OCI-LY3 (cell line): Measurements from ENCODE around the gene NSRP1.

Experiments
- H2AFZ ChIP-seq: fragments of 200-600, 300-600 bp; shearing (Covaris generic); 2 replicates; pipeline ENCODE4 v1.6.0; 2014; ENCODE audit warnings: antibody characterized with exemption, low read depth, low read length
- H3K27ac ChIP-seq: fragments of 200-600, 300-600 bp; sonication (generic); 2 replicates; pipeline ENCODE4 v1.5.1; 2014; ENCODE audit warnings: mild to moderate bottlenecking, low read length, moderate library complexity, mixed read lengths
- H3K27me3 ChIP-seq: fragments of 200-600, 300-600 bp; sonication (generic); 2 replicates; pipeline ENCODE4 v1.6.1; 2014; ENCODE audit warnings: low read depth, low read length, mixed read lengths
- H3K36me3 ChIP-seq: fragments of 200-600, 300-600 bp; sonication (generic); replicated peaks from 2 replicates; pipeline ENCODE3; 2014; ENCODE audit warnings: low read depth, low read length, mixed read lengths
- H3K4me1 ChIP-seq: fragments of 300-600, 200-600 bp; sonication (generic); 2 replicates; pipeline ENCODE4 v1.6.1; 2014; ENCODE audit warnings: low read length, mixed read lengths
- H3K4me2 ChIP-seq: fragments of 200-600, 300-600 bp; sonication (generic); 2 replicates; pipeline ENCODE4 v1.6.1; 2014; ENCODE audit warnings: low read length, mixed read lengths
- H3K4me3 ChIP-seq: fragments of 300-600, 200-600 bp; sonication (generic); 2 replicates; pipeline ENCODE4 v1.5.1; 2014; ENCODE audit warnings: antibody characterized with exemption, mild to moderate bottlenecking, low read length, moderate library complexity
- H3K79me2 ChIP-seq: fragments of 300-600, 200-600 bp; shearing (Covaris generic); 2 replicates; pipeline ENCODE4 v1.6.1; 2014; ENCODE audit warnings: mild to moderate bottlenecking, low read length, mixed read lengths
- H3K9ac ChIP-seq: fragments of 300-600, 200-600 bp; shearing (Covaris generic); 2 replicates; pipeline ENCODE4 v1.6.0; 2014; ENCODE audit warnings: mild to moderate bottlenecking, low read length, moderate library complexity
- H3K9me3 ChIP-seq: fragments of 200-600, 300-600 bp; shearing (Covaris generic); 2 replicates; pipeline ENCODE4 v1.6.1; 2014; ENCODE audit warnings: low read length, mixed read lengths; ENCODE audit not compliant: insufficient read depth
- H4K20me1 ChIP-seq: fragments of 200-600, 300-600 bp; sonication (generic); 2 replicates; pipeline ENCODE4 v1.6.1; 2016; ENCODE audit warnings: low read length, mixed read lengths; ENCODE audit not compliant: insufficient read depth
- EZH2phosphoT487 ChIP-seq: fragments of 200-600 bp; shearing (Covaris generic); IDR thresholded peaks from 2 replicates; pipeline ENCODE4 v1.6.1; 2018; ENCODE audit warnings: antibody characterized with exemption, mixed run types, low read depth
- TF ChIP-seq, protein P1 (sequence below): fragments of 200-600, 300-600 bp; sonication (generic); IDR thresholded peaks from 2 replicates; pipeline ENCODE4 v1.5.1; 2014; ENCODE audit warnings: antibody characterized with exemption, low read length, low read depth

Gene NSRP1

DNA sequence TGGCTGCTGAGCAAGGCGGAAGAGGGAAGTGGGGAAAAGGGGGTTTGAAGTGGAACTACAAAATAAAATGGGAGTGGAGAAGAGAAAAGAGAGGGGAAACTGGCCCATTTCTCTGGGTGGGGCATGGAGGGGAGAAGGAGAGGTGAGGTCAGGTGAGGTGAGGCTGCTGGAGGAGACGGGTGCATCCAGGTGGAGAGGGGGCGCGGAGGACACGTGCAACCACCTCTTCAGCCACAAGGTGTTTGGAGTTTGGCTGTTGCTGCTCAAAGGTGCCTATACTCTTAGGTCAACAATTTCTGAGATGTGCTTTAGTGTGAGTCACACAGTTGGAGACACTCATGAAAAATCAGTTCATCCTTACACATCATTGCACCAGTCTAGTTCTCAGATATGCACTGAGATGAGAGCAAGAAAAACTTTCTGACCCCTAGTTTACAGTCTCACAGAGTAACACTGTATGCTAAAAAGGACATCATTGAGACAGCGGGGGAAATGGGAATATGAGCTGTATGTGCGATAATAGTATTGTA, 114.0 kb downstream of the NSRP1 start:
- H2AFZ ChIP-seq = no peak overlapping the region
- no peaks in the 10 kb centered on the region for H4K20me1 ChIP-seq
- H3K79me2 ChIP-seq = no peaks in the 10 kb centered on the region
- no peak overlapping the region for H3K4me2 ChIP-seq
- no peaks in the 10 kb centered on the region for H3K9me3 ChIP-seq
- no peak for TF ChIP-seq EZH2phosphoT487
- TF ChIP-seq, protein P1, sequence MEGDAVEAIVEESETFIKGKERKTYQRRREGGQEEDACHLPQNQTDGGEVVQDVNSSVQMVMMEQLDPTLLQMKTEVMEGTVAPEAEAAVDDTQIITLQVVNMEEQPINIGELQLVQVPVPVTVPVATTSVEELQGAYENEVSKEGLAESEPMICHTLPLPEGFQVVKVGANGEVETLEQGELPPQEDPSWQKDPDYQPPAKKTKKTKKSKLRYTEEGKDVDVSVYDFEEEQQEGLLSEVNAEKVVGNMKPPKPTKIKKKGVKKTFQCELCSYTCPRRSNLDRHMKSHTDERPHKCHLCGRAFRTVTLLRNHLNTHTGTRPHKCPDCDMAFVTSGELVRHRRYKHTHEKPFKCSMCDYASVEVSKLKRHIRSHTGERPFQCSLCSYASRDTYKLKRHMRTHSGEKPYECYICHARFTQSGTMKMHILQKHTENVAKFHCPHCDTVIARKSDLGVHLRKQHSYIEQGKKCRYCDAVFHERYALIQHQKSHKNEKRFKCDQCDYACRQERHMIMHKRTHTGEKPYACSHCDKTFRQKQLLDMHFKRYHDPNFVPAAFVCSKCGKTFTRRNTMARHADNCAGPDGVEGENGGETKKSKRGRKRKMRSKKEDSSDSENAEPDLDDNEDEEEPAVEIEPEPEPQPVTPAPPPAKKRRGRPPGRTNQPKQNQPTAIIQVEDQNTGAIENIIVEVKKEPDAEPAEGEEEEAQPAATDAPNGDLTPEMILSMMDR = no peak
- peaks cover 62% of the 10 kb centered on the region for H3K27me3 ChIP-seq
- H3K36me3 ChIP-seq = no peaks in the 10 kb centered on the region
- H3K4me3 ChIP-seq = no peak overlapping the region
- H3K27ac ChIP-seq = no peak overlapping the region
- peaks cover 6% of the 10 kb centered on the region; the same call in 1 of the 2 replicates for H3K4me1 ChIP-seq
- no peak overlapping the region for H3K9ac ChIP-seq

DNA sequence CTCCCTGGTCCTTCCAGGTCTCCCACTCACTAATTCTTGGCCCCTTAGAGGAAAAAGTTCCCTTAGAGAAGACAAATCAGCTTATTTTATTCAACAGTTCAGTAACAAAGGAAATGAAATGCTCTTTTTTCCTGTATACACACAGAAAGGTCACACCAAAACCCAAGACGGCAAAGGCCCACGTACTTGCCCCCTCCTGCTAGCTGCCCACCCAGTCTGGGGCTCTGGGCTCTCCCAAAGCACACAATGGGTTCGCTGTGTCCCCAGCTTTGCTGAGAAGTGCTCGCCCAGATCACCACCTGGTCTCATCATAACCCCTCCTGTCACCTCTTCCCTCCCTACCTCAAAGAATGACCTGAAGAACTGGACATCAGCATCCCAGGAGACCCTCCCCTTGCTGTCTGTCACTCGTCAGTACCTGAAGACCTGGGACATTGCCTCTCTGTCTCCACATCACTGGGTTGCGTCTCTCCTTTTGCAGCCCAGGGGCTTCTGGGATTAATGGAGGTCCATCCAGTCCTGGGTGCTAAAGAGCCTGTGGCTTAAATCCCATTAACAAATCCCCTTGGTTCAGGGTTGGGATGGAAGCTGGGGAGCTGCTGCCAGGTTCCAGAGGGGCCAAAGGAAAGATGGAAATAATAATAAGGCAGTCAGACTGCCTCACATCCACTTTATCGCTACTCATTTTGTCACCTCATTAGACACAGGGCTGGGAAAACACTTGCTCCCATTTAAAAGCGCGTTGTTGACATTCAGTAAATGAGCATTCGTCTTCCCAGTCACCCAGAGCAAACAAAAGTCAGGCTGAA, 115.6 kb downstream of the NSRP1 start:
- Histone ChIP-seq H3K36me3 (no peaks in the 10 kb centered on the region), H3K27me3 (peaks cover 53% of the 10 kb centered on the region), H3K9ac (no peak overlapping the region), H3K4me1 (peaks cover 6% of the 10 kb centered on the region; the same call in 1 of the 2 replicates), H3K4me3 (no peak overlapping the region), H3K9me3 (no peaks in the 10 kb centered on the region), H3K79me2 (no peaks in the 10 kb centered on the region), H3K27ac (no peak overlapping the region), H4K20me1 (no peaks in the 10 kb centered on the region), H3K4me2 (no peak overlapping the region), H2AFZ (no peak overlapping the region)
- TF ChIP-seq, protein P1 = no peak
- TF ChIP-seq EZH2phosphoT487 = no peak

DNA sequence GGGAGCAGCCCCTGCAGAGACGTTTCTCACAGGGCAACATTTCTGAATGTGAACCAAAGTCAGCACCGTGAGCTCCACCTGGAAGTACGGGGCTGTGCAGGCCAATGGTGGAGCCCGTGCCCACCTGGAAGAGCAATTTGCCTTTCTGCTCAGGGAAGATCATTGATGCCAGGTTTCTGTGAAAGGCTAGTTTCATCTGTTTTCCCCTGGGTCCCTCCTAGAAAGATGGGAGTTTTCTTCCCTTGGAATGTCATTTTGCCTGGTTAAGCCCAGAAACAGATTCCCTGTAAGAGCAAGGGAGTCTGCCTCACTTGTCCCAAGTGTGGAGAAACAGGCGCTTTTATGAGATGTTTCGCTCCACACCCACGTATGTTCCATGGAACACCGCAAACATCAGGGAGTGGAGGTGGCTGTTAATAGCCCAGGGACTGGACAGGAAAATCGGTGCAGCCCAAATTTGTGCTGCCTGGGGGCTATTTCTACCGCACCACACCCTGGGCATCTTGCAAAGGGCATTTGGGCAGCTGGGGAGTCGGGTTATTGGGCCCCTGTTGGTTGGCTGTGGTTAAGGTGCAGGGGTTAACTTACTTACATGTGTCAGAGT, 116.3 kb downstream of the NSRP1 start:
- no peak overlapping the region for H3K9ac ChIP-seq
- H3K9me3 ChIP-seq = no peaks in the 10 kb centered on the region
- H2AFZ ChIP-seq = no peak overlapping the region
- H3K27me3 ChIP-seq = peaks cover 47% of the 10 kb centered on the region
- peaks cover 6% of the 10 kb centered on the region; the same call in 1 of the 2 replicates for H3K4me1 ChIP-seq
- TF ChIP-seq, protein P1 = no peak
- no peak for TF ChIP-seq EZH2phosphoT487
- no peak overlapping the region for H3K4me3 ChIP-seq
- no peaks in the 10 kb centered on the region for H3K36me3 ChIP-seq
- no peaks in the 10 kb centered on the region for H4K20me1 ChIP-seq
- H3K27ac ChIP-seq = no peak overlapping the region
- H3K4me2 ChIP-seq = no peak overlapping the region
- no peaks in the 10 kb centered on the region for H3K79me2 ChIP-seq

DNA sequence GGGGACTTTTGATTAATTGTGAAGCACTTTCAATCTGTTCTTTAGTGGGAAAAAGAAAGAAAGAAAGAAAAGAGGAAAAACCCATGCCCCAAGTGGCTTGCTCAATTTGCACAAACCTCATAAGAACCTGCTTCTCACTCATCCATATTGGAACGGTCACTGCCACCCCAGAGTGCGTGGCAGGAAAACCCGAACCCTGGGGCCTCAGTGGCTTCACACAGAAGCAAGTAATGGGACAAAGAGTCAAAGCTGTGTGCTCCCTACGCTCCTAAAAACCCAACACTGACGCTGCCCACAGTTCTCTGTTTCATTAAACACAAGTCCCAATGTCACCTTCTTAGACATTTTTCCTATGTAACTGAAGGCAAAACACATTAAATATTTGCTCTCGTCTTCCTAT, 117.7 kb downstream of the NSRP1 start:
- Histone ChIP-seq H2AFZ (no peak overlapping the region), H3K36me3 (no peaks in the 10 kb centered on the region), H3K79me2 (no peaks in the 10 kb centered on the region), H3K27me3 (peaks cover 42% of the 10 kb centered on the region), H3K4me3 (no peak overlapping the region), H3K9ac (no peak overlapping the region), H3K9me3 (no peaks in the 10 kb centered on the region), H3K4me2 (no peak overlapping the region), H3K4me1 (peaks cover 6% of the 10 kb centered on the region; the same call in 1 of the 2 replicates), H4K20me1 (no peaks in the 10 kb centered on the region), H3K27ac (no peak overlapping the region)
- TF ChIP-seq, protein P1 = no peak
- TF ChIP-seq EZH2phosphoT487 = no peak
